SK-N-SH (cell line): Measurements from ENCODE around the gene CAPN11.

Source experiments
- EP300 ChIP-seq, 2 experiments: IDR thresholded peaks; 2 replicates each; pipeline versions ENCODE4 v1.4.0 to v1.6.1; 2012; ENCODE audit warnings: borderline replicate concordance in 1 of 2, low read depth in 1 of 2, low read length in 1 of 2
- EZH2phosphoT487 ChIP-seq: fragments of 200-600 bp; sonication (generic); IDR thresholded peaks from 2 replicates; pipeline ENCODE4 v1.6.1; 2017; ENCODE audit warnings: low read depth, mixed run types, mild to moderate bottlenecking, antibody characterized with exemption, moderate library complexity, borderline replicate concordance
- GABPA ChIP-seq: IDR thresholded peaks from 2 replicates; pipeline ENCODE4 v1.4.0; 2012; ENCODE audit warnings: low read depth, mild to moderate bottlenecking
- GATA2 ChIP-seq: sonication (generic); formaldehyde crosslinking; IDR thresholded peaks from 2 replicates; pipeline ENCODE4 v1.5.0; 2020; ENCODE audit warnings: mild to moderate bottlenecking, missing genetic modification reagents
- MEF2A ChIP-seq: IDR thresholded peaks from 2 replicates; pipeline ENCODE4 v1.4.0; 2012; ENCODE audit warnings: low read depth, borderline replicate concordance
- MXI1 ChIP-seq: IDR thresholded peaks from 2 replicates; pipeline ENCODE4 v1.6.1; 2012; ENCODE audit warnings: mild to moderate bottlenecking, low read depth, low read length, improper control_type of control experiment
- TAF1 ChIP-seq: IDR thresholded peaks from 2 replicates; pipeline ENCODE4 v1.6.1; 2012; ENCODE audit warnings: low read depth, mild to moderate bottlenecking, low read length, moderate library complexity, borderline replicate concordance
- TCF12 ChIP-seq: IDR thresholded peaks from 2 replicates; pipeline ENCODE4 v1.4.0; 2012
- USF2 ChIP-seq: fragments of 150-350 bp; IDR thresholded peaks from 2 replicates; pipeline ENCODE4 v1.6.1; 2017; ENCODE audit warnings: antibody characterized with exemption, low read length, low read depth, borderline replicate concordance
- YY1 ChIP-seq: IDR thresholded peaks from 2 replicates; pipeline ENCODE4 v1.4.0; 2012; ENCODE audit warnings: low read depth, mild to moderate bottlenecking
- TF ChIP-seq, protein P1 (sequence below): fragments of 200-600 bp; sonication (generic); IDR thresholded peaks from 2 replicates; pipeline ENCODE4 v1.6.1; 2017; ENCODE audit warnings: antibody characterized with exemption, mild to moderate bottlenecking, moderate library complexity

DNA sequence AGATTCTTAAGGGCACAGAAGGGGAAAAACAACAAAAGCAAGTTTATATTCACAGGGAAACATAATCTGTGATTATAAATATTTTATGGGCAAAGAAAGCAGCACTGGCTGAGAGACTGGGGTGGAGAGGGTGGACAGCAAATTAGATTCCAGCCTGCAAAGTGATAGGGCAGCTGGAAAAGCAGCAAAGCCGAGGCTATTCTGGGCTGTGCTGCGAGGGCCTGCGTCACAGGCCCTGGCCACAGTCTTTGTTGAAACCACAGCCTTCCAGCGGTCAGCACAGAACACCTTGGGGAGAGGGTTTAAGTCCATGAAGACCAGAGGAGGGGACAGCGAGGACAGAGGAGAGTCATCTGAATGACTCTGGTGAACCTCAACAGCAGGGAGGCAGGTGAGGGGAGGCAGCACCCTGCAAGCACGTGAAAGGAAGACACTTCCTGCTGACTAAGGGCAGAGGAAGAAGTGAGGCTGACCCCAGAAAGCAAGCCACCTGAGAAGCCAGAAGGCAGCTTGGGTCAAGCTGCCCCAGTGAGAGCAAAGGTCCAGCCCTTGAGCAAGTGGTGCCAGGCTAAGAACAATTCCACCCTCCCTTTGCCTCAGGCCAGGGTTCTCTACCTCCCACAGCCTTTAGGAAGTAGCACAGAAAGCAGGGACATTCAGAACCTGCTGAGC, 48.5 kb upstream of the CAPN11 start:
- TF ChIP-seq, protein P1, sequence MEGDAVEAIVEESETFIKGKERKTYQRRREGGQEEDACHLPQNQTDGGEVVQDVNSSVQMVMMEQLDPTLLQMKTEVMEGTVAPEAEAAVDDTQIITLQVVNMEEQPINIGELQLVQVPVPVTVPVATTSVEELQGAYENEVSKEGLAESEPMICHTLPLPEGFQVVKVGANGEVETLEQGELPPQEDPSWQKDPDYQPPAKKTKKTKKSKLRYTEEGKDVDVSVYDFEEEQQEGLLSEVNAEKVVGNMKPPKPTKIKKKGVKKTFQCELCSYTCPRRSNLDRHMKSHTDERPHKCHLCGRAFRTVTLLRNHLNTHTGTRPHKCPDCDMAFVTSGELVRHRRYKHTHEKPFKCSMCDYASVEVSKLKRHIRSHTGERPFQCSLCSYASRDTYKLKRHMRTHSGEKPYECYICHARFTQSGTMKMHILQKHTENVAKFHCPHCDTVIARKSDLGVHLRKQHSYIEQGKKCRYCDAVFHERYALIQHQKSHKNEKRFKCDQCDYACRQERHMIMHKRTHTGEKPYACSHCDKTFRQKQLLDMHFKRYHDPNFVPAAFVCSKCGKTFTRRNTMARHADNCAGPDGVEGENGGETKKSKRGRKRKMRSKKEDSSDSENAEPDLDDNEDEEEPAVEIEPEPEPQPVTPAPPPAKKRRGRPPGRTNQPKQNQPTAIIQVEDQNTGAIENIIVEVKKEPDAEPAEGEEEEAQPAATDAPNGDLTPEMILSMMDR = no peak
- TF ChIP-seq MEF2A (no peak), EZH2phosphoT487 (no peak), TCF12 (no peak), TAF1 (no peak), USF2 (no peak), YY1 (no peak), MXI1 (no peak), GABPA (no peak), EP300 (IDR thresholded peaks at IDR 0.05; ENCODE audit: borderline replicate concordance in 1 of 2, low read depth in 1 of 2, low read length in 1 of 2) (no peak), GATA2 (CRISPR knock-in tag) (no peak)
